AG09319 (cell line): Measurements from ENCODE around the gene KCNG2.

Experiments
- DNase-seq: peaks from one replicate; pipeline ENCODE4 v3.0.0-alpha.2; 2010; ENCODE audit warnings: low read depth; ENCODE audit errors: extremely low read depth
- TF ChIP-seq, protein P1 (sequence below): IDR thresholded peaks from 2 replicates; pipeline ENCODE4 v1.5.1; 2011; ENCODE audit warnings: low read depth, mild to moderate bottlenecking, inconsistent platforms, low read length, moderate library complexity

Gene KCNG2

DNA sequence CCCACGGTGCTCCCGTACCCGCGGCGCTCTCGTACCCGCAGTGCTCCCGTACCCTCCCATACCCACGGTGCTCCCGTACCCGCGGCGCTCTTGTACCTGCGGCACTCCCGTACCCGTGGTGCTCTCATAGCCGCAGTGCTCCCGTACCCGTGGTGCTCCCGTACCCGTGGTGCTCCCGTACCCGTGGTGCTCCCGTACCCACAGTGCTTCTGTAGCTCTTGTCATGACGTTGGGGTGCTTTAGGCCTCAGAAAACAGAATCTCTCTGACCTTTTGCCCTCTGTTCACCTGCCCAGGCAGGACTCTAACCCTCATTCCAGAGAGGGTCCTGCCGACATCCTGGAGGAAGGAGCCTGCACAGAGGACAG lies 118.4 kb downstream of the KCNG2 start:
- no peak for DNase-seq
- TF ChIP-seq, protein P1, sequence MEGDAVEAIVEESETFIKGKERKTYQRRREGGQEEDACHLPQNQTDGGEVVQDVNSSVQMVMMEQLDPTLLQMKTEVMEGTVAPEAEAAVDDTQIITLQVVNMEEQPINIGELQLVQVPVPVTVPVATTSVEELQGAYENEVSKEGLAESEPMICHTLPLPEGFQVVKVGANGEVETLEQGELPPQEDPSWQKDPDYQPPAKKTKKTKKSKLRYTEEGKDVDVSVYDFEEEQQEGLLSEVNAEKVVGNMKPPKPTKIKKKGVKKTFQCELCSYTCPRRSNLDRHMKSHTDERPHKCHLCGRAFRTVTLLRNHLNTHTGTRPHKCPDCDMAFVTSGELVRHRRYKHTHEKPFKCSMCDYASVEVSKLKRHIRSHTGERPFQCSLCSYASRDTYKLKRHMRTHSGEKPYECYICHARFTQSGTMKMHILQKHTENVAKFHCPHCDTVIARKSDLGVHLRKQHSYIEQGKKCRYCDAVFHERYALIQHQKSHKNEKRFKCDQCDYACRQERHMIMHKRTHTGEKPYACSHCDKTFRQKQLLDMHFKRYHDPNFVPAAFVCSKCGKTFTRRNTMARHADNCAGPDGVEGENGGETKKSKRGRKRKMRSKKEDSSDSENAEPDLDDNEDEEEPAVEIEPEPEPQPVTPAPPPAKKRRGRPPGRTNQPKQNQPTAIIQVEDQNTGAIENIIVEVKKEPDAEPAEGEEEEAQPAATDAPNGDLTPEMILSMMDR, result no peak

DNA sequence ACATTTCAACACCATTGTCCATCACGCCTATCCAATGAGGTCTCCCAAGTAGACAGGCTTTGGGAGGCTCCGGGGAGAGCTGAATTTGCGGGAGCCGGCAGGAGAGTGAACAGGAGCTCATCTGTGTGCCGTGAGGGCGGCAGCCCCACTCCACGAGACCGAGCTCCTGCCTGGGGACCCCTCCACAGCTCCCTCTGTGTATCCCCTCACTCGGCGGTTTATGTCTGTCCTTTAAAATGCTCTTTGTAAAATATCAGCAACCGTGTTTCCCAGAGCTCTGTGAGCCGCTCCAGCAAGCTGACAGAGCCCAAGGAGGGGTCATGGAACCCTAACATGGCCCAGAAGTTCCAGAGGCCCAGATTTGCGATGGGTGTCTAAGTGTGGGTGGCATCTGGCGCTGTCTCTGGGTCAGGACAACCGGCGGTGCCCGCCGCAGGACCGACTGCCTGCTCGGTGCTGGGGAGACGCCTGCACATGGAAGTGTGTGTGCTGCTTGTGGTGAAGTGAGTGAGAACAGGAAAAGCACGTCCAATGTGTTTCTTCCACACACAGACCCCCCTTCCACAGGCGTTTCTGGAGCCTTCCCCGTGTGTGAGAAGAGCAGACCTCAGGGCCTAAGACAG lies 118.9 kb downstream of the KCNG2 start:
- no peak for DNase-seq
- TF ChIP-seq, protein P1, result no peak

DNA sequence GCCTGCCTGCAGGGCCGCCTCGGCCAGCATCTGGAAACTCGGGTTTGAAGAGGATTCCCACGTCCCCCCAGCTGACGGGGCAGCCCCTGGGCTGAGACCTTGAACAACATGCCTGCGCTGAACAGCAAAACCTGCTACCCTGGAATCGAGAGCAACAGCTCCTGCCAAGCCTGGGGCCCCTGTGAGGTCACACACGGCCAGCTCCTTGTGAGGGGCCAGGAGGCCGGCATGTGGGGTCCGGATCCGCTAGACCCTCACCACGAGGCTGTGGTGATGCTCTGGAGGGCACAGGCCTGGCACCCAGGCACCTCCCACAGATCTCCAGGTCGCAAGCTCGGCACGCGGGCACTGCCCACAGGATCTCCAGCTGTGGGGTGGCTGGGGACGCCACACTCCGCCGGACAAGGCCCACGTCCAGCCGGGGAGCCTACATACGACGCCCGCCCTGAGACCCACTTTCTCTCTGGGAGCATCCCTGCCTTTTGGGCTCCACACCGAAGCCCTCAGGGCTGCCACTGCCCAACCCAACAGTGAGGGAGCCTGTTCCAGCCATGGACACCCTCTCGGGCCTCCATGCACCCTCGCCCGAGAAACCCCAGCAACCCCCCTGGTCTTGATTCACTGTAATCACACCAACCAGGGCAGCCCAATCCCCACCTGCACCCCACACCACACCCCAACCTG lies 119.6 kb downstream of the KCNG2 start:
- DNase-seq, result no peak
- TF ChIP-seq, protein P1, result no peak

DNA sequence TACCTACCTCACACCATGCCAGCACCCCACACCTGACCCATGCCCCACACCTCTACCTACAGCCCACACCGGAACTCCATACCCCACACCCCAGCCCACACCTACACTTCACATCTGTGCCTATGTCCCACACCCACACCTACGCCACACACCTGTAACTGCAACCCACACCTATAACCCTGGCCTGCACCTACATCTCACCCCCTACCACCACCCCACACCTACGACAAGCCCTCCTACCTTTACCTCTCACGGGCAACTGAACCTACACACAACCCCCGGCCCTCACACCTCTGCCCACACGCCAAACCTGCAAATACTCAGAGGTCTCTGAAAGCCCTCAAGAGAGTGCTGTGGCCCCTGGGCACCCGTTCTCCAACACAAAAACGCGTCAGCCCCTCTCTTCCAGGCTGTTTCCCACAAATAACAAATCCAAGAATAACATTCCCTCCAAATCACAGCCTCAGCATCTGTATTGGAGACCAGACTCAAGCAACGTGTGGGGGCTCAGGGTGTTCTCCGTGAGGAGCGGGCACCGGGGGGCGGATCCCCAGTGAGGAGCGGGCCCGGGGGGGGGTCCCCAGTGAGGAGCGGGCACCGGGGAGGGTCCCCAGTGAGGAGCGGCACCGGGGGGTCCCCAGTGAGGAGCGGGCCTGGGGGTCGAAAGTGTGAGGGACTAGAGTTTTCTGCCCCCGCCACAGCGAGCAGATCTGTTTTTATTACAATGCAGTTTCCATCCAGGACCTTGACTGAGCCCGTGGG lies 120.3 kb downstream of the KCNG2 start:
- TF ChIP-seq, protein P1, result no peak
- DNase-seq, result no peak

DNA sequence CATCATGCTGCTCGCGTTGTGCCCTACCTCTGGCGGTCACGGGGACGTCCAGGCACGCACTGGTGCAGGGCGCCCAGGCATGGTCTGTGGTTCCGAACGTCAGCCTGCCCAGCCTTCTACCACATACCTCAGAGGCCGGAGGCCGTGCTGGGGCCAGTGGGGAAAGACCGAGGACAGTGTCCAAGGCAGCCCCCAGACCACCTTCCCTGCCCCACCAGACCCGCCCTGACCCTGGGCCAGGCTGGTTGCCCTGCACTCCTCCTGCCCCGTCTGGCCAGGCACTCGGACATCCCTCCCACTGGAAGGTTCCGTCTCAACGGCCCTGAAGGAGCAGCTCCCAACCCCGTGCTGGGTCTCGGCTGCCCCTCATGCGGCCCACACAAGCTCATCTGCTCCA lies 120.9 kb downstream of the KCNG2 start:
- DNase-seq, result no peak
- TF ChIP-seq, protein P1, result no peak

DNA sequence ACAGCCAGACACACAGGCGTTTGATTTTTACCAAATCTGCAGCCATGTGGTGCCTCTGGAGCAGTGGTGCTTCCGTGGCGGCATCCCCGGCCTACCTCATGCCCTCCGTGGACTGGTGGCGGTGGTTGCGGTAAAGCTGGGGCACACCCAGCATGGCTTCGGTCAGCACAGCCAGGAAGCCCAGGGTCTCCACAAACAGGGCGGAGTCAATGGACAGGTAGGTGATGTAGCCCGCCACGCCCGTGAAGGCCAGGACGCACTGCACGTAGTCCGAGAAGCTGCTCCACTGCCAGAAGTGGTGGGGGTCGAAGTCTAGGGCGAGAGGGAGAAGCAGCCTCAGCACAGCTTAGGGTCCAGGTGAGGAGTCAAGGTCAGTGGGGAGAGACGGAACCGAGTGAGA lies 121.4 kb downstream of the KCNG2 start:
- DNase-seq, result no peak
- TF ChIP-seq, protein P1, result no peak
